OCI-LY7 (cell line): Measurements from ENCODE around the gene TBC1D5. TPM values are rescaled to one million over a fixed set of nuclear protein-coding genes. Genes with fewer than 3 reads are reported as not detected.

Experiments
- BruUV-seq: library from RNA; stranded (reverse); fragments of 400-500 nt; replicated peaks from 2 replicates; lab custom pipeline; 2021; lab: Mats Ljungman, UMichigan
- CTCF ChIA-PET: fragments of 300-600 bp; sonication (Branson Sonifier 250); formaldehyde crosslinking; loops from one replicate; lab custom pipeline; 2022; ENCODE audit warnings: antibody characterized with exemption; ENCODE audit not compliant: unreplicated experiment; lab: Charles Lee
- POLR2A ChIA-PET: fragments of 300-600 bp; sonication (Branson Sonifier 250); formaldehyde crosslinking; loops from one replicate; lab custom pipeline; 2022; ENCODE audit warnings: antibody characterized with exemption; lab: Charles Lee
- DNase-seq: peaks from one replicate; pipeline ENCODE4 v3.0.0-alpha.2; 2015; ENCODE audit warnings: low spot score
- H2AFZ ChIP-seq: fragments of 200-600 bp; sonication (generic), shearing (Covaris generic); 2 replicates; pipeline ENCODE4 v1.6.1; 2014; ENCODE audit warnings: mild to moderate bottlenecking, antibody characterized with exemption, low read length, moderate library complexity
- H3K27ac ChIP-seq: fragments of 200-600 bp; sonication (generic); 2 replicates; pipeline ENCODE4 v1.5.1; 2014; ENCODE audit warnings: mixed run types, low read depth, mild to moderate bottlenecking, moderate library complexity, low read length, inconsistent platforms; ENCODE audit not compliant: poor library complexity, severe bottlenecking
- H3K36me3 ChIP-seq: fragments of 200-600 bp; sonication (generic); 2 replicates; pipeline ENCODE4 v1.6.1; 2014; ENCODE audit warnings: mild to moderate bottlenecking, antibody characterized with exemption, low read length, moderate library complexity, mixed read lengths; ENCODE audit not compliant: insufficient read depth
- H3K4me1 ChIP-seq: fragments of 200-600 bp; sonication (generic); 2 replicates; pipeline ENCODE4 v1.5.1; 2014; ENCODE audit warnings: mild to moderate bottlenecking, low read length; ENCODE audit not compliant: insufficient read depth, poor library complexity, severe bottlenecking
- H3K4me2 ChIP-seq: fragments of 200-600 bp; sonication (generic); 2 replicates; pipeline ENCODE4 v1.6.1; 2014; ENCODE audit warnings: mild to moderate bottlenecking, low read length
- H3K4me3 ChIP-seq: fragments of 200-600 bp; sonication (generic); 2 replicates; pipeline ENCODE4 v1.5.1; 2014; ENCODE audit warnings: mild to moderate bottlenecking, low read depth, low read length; ENCODE audit not compliant: poor library complexity, severe bottlenecking
- H3K79me2 ChIP-seq: fragments of 200-600 bp; sonication (generic); 2 replicates; pipeline ENCODE4 v1.6.1; 2016; ENCODE audit warnings: low read depth, mild to moderate bottlenecking, low read length, moderate library complexity, mixed read lengths; ENCODE audit not compliant: insufficient read depth
- H3K9me2 ChIP-seq: fragments of 200-600 bp; sonication (generic); 2 replicates; pipeline ENCODE4 v1.6.1; 2016; ENCODE audit warnings: mild to moderate bottlenecking, low read length, mixed read lengths; ENCODE audit not compliant: insufficient read depth
- H3K9me3 ChIP-seq: fragments of 200-600 bp; sonication (generic); 2 replicates; pipeline ENCODE4 v1.6.1; 2014; ENCODE audit warnings: mild to moderate bottlenecking, mixed run types, low read length, mixed read lengths
- H4K20me1 ChIP-seq: fragments of 200-600 bp; sonication (generic); 2 replicates; pipeline ENCODE4 v1.6.1; 2014; ENCODE audit warnings: mild to moderate bottlenecking, antibody characterized with exemption, low read length, moderate library complexity, mixed read lengths; ENCODE audit not compliant: insufficient read depth
- CTCF ChIP-seq: fragments of 200-600 bp; sonication (generic); conservative IDR thresholded peaks from 2 replicates; pipeline ENCODE4 v1.5.1; 2014; ENCODE audit warnings: mild to moderate bottlenecking, antibody characterized with exemption, low read length, moderate library complexity, mixed read lengths
- EZH2phosphoT487 ChIP-seq: fragments of 200-600 bp; sonication (generic); IDR thresholded peaks from 2 replicates; pipeline ENCODE4 v1.6.1; 2018; ENCODE audit warnings: low read depth, borderline replicate concordance, mild to moderate bottlenecking, mixed run types, antibody characterized with exemption, low read length, moderate library complexity, mixed read lengths
- intact Hi-C: fragments of 100-400 bp; cut with micrococcal nuclease; formaldehyde crosslinking; loops from one replicate; pipeline ENCODE4 v1.10.0; 2022; ENCODE audit not compliant: unreplicated experiment
- total RNA-seq, 2 experiments: library from RNA; depleted of rRNA in 1 of 2; stranded (reverse); fragments of >200 nt in 1 of 2; shearing (Covaris generic) in 1 of 2; gene quantifications; 2 replicates each; pipeline ENCODE4 v1.2.3, GENCODE V29; 2014 to 2022

TBC1D5 gene
- total RNA-seq, 2 experiments from 2014 or later, result 78.5 to 82.4 TPM

DNA sequence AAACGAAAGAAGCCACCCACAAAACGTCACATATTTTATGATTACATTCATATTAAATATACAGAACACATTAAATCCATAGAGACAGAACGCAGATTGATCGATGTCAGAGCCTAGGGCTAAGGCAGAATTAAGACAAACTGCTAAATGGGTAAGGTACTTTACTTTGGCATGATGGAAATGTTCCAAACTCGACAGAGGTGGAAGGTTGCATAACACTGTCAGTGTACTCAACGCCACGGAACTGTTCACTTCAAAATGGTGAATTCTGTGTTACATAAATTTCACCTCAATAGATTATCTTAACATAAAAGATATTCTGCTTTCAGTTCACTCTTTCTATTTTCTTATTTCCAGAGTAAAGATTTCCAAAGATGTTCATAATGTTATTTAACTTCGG is 158.4 kb downstream of the TBC1D5 start:
- BruUV-seq, result no TSS peak
- Histone ChIP-seq H3K4me2 (no peak overlapping the region), H3K79me2 (peaks cover 4% of the 10 kb centered on the region), H3K4me3 (no peak overlapping the region), H3K9me2 (no peaks in the 10 kb centered on the region), H3K4me1 (peaks cover 14% of the 10 kb centered on the region), H3K27ac (no peak overlapping the region), H3K9me3 (no peaks in the 10 kb centered on the region), H4K20me1 (0 out of 2 replicates have a peak, but pooled peaks cover 12% of the 10 kb centered on the region), H3K36me3 (no peaks in the 10 kb centered on the region), H2AFZ (no peak overlapping the region)
- intact Hi-C loops, result no loop called here
- POLR2A ChIA-PET, result interaction anchor here (0.7 kb wide), 1 partner anchor 17 kb away, joined by 3 read pairs; no protein-coding TSS in a partner anchor
- TF ChIP-seq EZH2phosphoT487, result no peak
- no peak for TF ChIP-seq CTCF
- DNase-seq, result no peak
- CTCF ChIA-PET, result no interaction called here

- TF ChIP-seq EZH2phosphoT487, result no peak
- Histone ChIP-seq H4K20me1 (0 out of 2 replicates have a peak, but pooled peaks cover 12% of the 10 kb centered on the region), H3K79me2 (peaks cover 4% of the 10 kb centered on the region), H3K4me1 (peaks cover 17% of the 10 kb centered on the region), H2AFZ (no peak overlapping the region), H3K27ac (no peak overlapping the region), H3K4me2 (no peak overlapping the region), H3K9me2 (no peaks in the 10 kb centered on the region), H3K9me3 (no peaks in the 10 kb centered on the region), H3K4me3 (no peak overlapping the region), H3K36me3 (no peaks in the 10 kb centered on the region)
- ChIA-PET POLR2A (interaction anchor here (1.5 kb wide), 1 partner anchor 25 kb away, joined by 3 read pairs; no protein-coding TSS in a partner anchor), CTCF (no interaction called here)
- intact Hi-C loops, result no loop called here
- no TSS peak for BruUV-seq
- no peak for DNase-seq
Measured at GRCh38 chr3:17583530-17583929, 158.9 kb downstream of the TBC1D5 start.

- Histone ChIP-seq H3K4me2 (no peak overlapping the region), H3K4me3 (no peak overlapping the region), H3K79me2 (no peaks in the 10 kb centered on the region; the same call in 1 of the 2 replicates), H3K36me3 (no peaks in the 10 kb centered on the region), H4K20me1 (0 out of 2 replicates have a peak, but pooled peaks cover 12% of the 10 kb centered on the region), H3K4me1 (peaks cover 23% of the 10 kb centered on the region), H3K9me2 (no peaks in the 10 kb centered on the region), H3K27ac (no peak overlapping the region), H3K9me3 (no peaks in the 10 kb centered on the region), H2AFZ (no peak overlapping the region)
- intact Hi-C loops, result no loop called here
- TF ChIP-seq EZH2phosphoT487, result no peak
- TF ChIP-seq CTCF, result no peak
- POLR2A ChIA-PET, result interaction anchor here (0.6 to 1.1 kb wide), 4 partner anchors 16 to 492 kb away, joined by 3 to 4 read pairs (median 4); no protein-coding TSS in a partner anchor
- DNase-seq, result no peak
- CTCF ChIA-PET, result no interaction called here
- BruUV-seq, result no TSS peak
Measured at GRCh38 chr3:17581421-17582080, 160.9 kb downstream of the TBC1D5 start.
